PC-9 (cell line): Measurements from ENCODE around the gene PLEKHJ1.

Source experiments
- EZH2 ChIP-seq: fragments of 200-600 bp; sonication (generic); IDR thresholded peaks from 2 replicates; pipeline ENCODE4 v1.8.0; 2017; ENCODE audit warnings: antibody characterized with exemption, low read depth
- TF ChIP-seq, protein P1 (sequence below): fragments of 200-600 bp; sonication (generic); conservative IDR thresholded peaks from 2 replicates; pipeline ENCODE4 v1.6.1; 2017; ENCODE audit warnings: mixed run types, antibody characterized with exemption, mild to moderate bottlenecking, moderate library complexity

DNA sequence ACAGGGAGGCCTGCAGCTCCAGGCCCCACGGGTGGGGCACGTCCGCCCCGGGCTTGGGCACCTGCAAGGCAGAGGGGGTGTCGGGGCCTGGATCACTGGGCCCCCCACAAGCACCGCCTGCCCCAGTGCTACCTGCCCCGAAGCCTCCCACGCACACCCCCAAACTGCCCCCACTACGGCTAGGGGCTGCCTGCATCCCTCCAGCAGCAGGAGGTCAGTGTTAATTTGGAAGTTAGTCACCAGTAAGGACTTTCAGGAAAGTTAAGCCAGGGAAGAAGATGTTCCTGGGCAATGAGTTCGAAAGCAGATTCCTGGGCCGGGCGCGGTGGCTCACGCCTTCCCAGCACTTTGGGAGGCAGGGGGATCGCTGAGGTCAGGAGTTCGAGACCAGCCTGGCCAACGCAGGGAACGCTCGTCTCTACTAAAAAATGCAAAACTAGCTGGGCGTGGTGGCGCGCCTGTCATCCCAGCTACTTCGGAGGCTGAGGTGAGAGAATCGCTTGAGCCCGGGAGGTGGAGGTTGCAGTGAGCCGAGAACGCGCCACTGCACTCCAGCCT is 40.4 kb upstream of the PLEKHJ1 start:
- TF ChIP-seq, protein P1, sequence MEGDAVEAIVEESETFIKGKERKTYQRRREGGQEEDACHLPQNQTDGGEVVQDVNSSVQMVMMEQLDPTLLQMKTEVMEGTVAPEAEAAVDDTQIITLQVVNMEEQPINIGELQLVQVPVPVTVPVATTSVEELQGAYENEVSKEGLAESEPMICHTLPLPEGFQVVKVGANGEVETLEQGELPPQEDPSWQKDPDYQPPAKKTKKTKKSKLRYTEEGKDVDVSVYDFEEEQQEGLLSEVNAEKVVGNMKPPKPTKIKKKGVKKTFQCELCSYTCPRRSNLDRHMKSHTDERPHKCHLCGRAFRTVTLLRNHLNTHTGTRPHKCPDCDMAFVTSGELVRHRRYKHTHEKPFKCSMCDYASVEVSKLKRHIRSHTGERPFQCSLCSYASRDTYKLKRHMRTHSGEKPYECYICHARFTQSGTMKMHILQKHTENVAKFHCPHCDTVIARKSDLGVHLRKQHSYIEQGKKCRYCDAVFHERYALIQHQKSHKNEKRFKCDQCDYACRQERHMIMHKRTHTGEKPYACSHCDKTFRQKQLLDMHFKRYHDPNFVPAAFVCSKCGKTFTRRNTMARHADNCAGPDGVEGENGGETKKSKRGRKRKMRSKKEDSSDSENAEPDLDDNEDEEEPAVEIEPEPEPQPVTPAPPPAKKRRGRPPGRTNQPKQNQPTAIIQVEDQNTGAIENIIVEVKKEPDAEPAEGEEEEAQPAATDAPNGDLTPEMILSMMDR = no peak
- no peak for TF ChIP-seq EZH2
